GM21576 (cell line): ENCODE results near the gene MTHFS.
"Not testable (repeated sequence)": the region's sequence is repeated elsewhere in the genome, so short reads cannot be mapped to it uniquely, and the experiment has no call there.

Experiments
- ATAC-seq: cut with Tn5 transposase; IDR thresholded peaks from one replicate; pipeline ENCODE4 v1.9.1; 2021; ENCODE audit warnings: mild to moderate bottlenecking, moderate library complexity; ENCODE audit not compliant: unreplicated experiment

Gene MTHFS

DNA sequence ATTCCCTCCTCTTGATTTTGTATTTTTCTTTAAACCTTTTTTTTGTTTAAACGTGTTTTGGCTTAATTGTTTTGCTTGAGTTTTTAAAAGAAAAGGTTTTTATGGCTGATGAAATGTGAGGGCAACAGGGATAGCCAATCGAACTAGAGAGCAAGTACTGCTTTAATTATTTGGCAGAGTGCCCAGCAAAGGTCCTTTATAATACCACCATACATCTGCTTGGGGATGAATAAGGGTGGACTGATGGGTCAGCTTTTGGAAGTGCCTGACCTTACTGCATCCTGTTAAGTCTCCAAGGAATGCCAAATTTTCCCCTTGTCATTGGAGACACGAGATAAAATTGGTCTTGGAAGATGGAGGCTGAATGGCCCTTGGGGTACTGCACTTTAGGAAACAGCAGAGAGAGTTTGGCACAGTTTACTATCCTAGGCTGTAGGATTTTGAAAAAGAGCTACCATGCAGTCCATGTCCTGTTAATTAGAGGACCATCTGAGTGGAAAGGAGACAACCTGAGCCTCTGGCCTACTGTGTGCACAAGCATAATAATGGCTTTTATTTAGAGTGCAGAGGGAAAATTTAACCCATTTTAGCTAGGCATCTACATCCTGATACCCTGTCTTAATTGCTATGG, 19.8 kb upstream of the MTHFS start:
- ATAC-seq = no peak

DNA sequence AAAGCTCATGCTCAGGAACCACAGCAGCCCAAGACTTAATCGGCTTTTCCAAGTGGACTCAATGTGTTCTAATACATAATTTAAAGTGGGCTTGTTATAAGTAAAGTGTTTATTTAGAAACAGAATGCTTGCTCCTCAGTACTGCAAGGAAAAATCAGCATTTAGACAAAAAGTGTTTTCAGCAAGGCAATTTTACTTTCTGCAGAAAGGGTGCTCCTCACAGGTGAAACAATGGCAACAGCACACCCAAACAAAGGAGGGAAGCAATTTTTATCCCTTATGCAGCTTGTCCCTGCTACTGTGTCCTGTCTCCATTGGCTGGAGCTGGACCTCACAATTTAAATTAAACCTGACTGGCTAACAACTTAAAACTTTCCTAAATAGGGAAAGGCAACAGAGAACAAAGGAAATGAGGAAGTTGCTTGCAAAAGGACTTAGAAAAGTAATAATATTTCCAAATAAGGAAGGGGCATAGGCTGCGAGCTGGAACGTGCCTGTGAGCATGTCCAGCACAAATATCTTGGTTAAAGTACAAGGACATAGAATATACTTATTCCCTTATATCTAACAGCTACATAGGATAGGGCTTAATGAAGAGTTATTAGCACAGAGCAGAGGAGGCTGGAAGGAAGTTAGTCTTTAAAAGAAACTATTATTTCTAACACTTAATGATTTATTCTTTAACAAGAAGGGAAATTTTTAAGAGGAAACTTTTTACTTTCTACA, 19.1 kb upstream of the MTHFS start:
- ATAC-seq = not testable (repeated sequence)

DNA sequence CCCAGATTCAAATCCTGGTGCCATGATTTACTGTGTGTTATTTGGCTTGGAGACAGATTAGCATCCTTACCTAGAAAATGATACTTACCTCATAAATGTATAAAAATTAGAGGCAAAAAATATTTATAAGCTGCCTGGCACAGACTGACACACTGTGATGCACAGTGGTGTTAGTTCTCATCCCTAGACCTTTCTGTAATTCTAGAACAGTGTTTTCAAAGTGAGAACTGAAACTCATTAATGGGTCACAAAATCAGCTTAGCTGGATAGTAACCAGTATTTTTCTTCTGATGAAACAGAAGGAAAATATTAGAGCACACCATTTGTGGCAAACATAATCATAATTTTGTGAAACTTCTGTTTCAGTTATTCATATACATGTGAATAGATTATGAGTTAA, 17.9 kb upstream of the MTHFS start:
- no peak for ATAC-seq

DNA sequence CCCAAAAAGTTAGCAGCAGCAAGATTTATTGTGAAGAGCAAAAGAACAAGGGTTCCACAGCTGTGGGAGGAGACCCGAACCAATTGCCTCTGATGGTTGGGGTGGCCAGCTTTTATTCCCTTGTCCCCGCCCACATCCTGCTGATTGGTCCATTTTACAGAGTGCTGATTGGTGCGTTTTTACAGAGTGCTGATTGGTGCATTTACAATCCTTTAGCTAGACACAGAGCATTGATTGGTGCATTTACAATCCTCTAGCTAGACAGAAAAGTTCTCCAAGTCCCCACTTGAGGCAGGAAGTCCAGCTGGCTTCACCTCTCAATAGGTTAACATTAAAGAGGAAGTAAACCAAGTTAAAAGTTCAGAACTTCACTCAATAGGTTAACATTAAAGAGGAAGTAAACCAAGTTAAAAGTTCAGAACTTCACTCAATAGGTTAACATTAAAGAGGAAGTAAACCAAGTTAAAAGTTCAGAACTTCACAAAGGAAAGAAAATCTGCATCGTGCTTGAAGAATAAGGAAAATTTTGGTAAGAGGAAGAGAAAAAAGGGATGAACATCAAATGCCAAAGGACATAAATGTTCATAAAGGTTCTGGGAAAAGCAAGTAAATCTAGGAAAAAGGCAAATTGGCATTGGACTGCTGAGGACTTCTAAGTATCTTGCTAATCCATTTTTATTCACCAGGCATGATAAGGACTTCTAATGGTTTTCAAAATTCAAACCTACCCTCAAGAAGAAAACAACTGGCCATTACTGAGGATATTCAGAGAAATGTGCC, 12.9 kb upstream of the MTHFS start:
- ATAC-seq = not testable (repeated sequence)

DNA sequence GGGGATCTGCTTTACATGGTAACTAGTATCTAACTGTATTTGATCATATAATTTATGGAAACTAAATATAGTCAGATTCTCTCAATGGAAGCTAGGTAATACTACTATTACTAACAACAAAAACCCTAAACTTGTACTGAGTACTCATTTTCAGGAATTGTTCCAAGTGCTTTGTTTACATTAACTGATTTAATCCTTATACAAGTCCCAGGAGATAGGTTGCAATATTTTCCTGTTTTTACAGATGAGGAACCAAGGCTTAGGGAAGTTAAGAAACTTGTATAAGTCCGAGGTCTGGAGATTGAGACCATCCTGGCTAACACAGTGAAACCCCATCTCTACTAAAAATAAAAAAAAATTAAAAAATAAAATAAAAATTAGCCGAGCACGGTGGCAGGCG, 7.5 kb upstream of the MTHFS start:
- ATAC-seq = no peak

- no peak for ATAC-seq
These were observed 6.8 kb upstream of the MTHFS start for GRCh38 chr15:79903626-79904025.

- ATAC-seq = no peak
These were observed 6.3 kb upstream of the MTHFS start for GRCh38 chr15:79903144-79903543.

DNA sequence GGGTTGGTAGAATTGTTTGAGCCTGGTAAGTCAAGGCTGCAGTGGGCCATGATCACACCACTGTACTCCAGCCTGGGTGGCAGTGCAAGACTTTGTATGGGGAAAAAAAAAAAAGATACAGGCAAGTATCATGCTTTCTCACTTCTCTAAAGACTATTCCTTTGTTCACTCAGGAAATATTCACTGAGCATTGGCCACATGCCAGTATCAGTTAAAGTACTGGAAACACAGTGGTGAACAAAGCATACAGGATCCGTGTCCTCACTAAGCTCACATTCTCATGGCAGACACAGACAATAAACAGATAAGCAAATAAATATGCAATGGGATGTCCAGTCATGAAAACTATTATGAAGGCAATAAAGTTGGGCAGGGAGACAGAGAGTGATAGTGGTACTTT, 5.1 kb upstream of the MTHFS start:
- no peak for ATAC-seq

DNA sequence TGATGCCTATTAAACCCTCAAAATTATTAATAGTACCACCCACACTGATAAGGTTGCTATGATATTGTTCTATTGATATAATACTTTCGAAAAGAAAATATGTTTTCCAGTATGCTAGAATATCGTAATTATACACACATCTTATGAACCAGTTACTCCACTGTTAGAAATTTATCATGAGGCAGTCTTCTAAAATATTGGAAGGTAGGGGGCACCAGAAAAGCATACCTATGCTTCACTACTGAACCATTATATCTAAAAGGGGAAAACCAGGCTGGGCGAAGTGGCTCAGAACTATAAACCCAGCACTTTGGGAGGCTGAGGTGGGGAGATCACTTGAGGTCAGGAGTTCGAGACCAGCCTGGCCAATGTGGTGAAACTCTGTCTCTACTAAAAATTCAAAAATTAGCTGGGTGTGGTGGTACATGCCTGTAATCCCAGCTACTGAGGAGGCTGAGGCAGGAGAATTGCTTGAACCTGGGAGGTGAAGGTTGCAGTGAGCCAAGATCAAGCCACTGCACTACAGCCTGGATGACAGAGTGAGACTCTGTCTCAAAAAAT, 4.1 kb upstream of the MTHFS start:
- ATAC-seq = not testable (repeated sequence)

DNA sequence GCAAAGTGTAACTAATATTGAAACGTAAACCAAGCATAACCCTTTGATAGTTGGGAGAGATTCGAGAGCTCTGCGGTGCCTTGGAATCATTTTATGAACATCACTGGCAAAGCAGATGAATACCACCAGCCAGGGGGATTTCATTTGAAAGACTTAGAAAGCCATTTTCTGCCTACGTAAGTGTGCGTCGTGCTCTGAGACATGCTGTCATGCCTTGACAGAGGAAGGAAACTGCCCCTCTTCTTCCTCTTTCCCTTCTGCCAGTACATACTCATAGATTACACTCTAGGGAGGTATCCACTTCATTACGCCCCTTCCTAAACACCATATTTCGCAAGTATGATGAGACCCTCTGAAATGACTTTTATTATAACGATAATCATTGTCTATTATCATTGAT, 3.3 kb upstream of the MTHFS start:
- no peak for ATAC-seq

GRCh38 chr15:79898786-79899185, 2.0 kb upstream of the MTHFS start:
- ATAC-seq = not testable (repeated sequence)

- no peak for ATAC-seq
These were observed 1.6 kb upstream of the MTHFS start for GRCh38 chr15:79898369-79898768.

DNA sequence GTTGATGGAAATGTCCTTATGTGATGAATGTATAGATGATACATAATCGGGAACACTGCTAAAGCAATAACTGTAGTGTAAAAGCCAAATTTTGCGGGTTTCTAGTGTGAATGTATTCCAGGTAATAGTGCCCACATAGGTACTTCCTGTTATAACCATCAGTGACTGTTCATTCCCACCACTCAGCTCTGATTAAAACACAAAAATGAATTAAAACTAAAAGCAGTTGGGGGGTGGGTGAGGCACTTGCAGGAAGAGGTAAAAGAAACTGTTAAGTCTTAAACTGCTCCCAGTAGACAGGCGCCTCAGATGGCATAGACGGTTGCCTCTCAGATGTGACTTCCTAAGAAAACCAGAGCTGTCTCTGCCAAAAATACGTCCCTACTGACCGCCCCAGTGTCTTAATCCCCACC, 893 bp upstream of the MTHFS start:
- ATAC-seq = no peak

DNA sequence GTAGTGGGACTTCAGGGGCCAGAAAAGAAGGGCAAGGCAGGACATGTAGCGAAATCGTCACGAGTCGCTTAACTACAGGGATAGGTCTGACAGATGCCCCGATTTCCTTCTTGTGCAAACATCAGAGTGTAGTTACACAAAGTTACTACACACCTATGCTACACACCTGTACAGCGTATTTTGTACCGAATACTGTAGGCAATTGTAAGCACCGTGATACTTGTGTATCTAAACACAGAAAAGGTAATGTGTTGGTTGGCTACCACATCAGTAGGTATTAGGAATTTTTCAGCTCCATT, 515 bp upstream of the MTHFS start:
- ATAC-seq = no peak

DNA sequence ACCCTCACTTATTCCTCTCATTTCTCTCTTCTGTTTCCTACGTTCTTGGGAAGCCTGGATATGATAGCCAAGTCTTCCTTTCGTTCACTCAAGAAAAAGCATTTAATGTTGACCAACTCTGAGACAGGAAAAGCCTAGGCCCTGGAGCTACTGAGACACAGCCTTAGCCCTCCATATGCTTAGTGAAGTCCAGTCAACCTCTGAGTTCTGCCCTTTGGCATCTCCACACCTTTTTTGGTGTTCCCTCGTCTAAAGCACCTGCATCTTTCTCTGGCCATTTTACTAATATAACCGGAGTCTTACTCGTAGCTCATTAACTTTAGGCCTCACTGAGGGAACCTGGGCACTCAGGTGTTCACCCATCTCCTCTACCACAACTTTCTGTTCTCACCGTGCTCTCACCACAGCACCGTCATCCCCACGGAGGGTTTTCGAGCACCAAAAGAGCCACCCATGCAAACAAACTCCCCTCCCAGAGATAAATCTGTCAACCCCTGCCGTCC, 632 bp downstream of the MTHFS start:
- peak; percentile 37 for ATAC-seq

DNA sequence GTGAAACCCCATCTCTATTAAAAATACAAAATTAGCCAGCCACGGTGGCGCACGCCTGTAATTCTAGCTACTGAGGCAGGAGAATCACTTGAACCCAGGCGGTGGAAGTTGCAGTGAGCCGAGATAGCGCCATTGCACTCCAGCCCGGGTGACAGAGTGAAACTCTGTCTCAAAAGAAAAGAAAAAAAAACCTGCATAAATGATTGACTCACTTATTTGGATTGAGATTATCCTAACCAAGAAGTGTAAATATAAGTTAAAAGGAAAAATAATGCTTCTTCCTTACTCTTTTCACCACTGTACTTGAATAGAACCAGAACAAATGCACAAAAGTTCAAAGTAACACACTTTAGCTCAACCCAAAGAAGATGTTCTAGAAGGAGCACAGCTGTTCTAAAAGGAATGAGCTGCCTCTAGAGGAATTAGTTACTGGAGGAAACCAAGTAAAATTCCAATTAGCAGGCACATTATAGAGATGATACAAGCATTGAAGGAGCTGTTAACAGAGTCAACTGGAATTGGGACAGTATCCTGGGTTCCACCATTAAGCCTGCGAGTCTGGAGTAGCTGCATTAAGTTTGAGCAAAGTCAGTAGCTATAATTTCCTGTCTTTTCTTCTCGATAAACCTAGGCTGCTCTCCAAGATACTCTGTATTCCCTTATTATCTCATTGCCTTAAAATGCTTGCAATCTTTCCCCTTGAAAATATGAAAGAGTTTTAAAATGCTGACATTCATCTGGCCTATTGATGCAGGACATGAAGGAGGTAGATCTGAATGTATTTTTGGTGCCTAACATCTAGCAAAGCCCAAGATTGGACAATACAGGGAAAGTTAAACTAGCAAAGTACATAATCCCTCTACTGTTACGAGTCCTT, 9.5 kb downstream of the MTHFS start:
- no peak for ATAC-seq

- ATAC-seq = no peak
These were observed 10.7 kb downstream of the MTHFS start for GRCh38 chr15:79886124-79886523.

GRCh38 chr15:79884204-79884596, 12.6 kb downstream of the MTHFS start:
- no peak for ATAC-seq

- ATAC-seq = no peak
These were observed 13.1 kb downstream of the MTHFS start for GRCh38 chr15:79883579-79884203.

DNA sequence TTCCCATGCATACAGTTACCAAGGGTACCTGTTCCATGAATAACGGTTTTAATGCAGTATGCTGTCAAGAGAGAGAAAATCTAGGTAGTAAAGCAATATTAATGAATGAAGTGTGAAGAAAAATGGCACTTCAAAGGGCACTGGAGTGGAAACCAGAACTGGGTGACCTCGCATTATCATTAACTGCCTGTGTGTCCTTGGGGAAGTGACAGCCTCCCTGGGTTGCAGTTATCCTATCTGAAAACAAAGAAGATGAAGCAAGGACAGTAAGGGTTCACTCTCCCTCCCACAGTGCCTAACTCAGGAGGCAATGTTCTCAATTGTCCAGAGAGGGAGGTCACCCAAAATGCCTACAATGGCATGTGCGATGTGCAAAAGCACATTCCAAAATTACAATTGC, 15.1 kb downstream of the MTHFS start:
- ATAC-seq = no peak
